ENCODE results near the gene KYAT1.

The KYAT1 gene

GRCh38 chr9:128916745-128917144, 35.0 kb upstream of the KYAT1 start:
- H3K4me1 ChIP-seq (ENCODE audit: control insufficient read depth, low read depth, low read length), result peaks cover 12% of the 10 kb centered on the region
- H3K36me3 ChIP-seq (ENCODE audit: control insufficient read depth, low read depth, low read length), result peaks cover 28% of the 10 kb centered on the region
- no peak overlapping the region for H3K27ac ChIP-seq (ENCODE audit: low read length)
- H3K9ac ChIP-seq (ENCODE audit: low read length), result no peak overlapping the region
- no peaks in the 10 kb centered on the region for H3K27me3 ChIP-seq (ENCODE audit: control insufficient read depth, insufficient read depth, low read length)
- H3K4me3 ChIP-seq (ENCODE audit: low read length), result no peak overlapping the region
- no peaks in the 10 kb centered on the region for H3K9me3 ChIP-seq (ENCODE audit: control insufficient read depth, low read depth, low read length)

GRCh38 chr9:128916204-128916603, 34.5 kb upstream of the KYAT1 start:
- Histone ChIP-seq H3K27ac (ENCODE audit: low read length) (no peak overlapping the region), H3K9me3 (ENCODE audit: control insufficient read depth, low read depth, low read length) (no peaks in the 10 kb centered on the region), H3K27me3 (ENCODE audit: control insufficient read depth, insufficient read depth, low read length) (no peaks in the 10 kb centered on the region), H3K4me1 (ENCODE audit: control insufficient read depth, low read depth, low read length) (peaks cover 14% of the 10 kb centered on the region), H3K4me3 (ENCODE audit: low read length) (no peak overlapping the region), H3K36me3 (ENCODE audit: control insufficient read depth, low read depth, low read length) (peaks cover 29% of the 10 kb centered on the region), H3K9ac (ENCODE audit: low read length) (no peak overlapping the region)

GRCh38 chr9:128913995-128914772, 32.4 kb upstream of the KYAT1 start:
- Histone ChIP-seq H3K4me1 (ENCODE audit: control insufficient read depth, low read depth, low read length) (peaks cover 18% of the 10 kb centered on the region), H3K9ac (ENCODE audit: low read length) (no peak overlapping the region), H3K27me3 (ENCODE audit: control insufficient read depth, insufficient read depth, low read length) (no peaks in the 10 kb centered on the region), H3K4me3 (ENCODE audit: low read length) (no peak overlapping the region), H3K27ac (ENCODE audit: low read length) (no peak overlapping the region), H3K9me3 (ENCODE audit: control insufficient read depth, low read depth, low read length) (no peaks in the 10 kb centered on the region), H3K36me3 (ENCODE audit: control insufficient read depth, low read depth, low read length) (peaks cover 49% of the 10 kb centered on the region)

GRCh38 chr9:128913048-128913900, 31.5 kb upstream of the KYAT1 start:
- peaks cover 18% of the 10 kb centered on the region for H3K4me1 ChIP-seq (ENCODE audit: control insufficient read depth, low read depth, low read length)
- no peak overlapping the region for H3K4me3 ChIP-seq (ENCODE audit: low read length)
- H3K27ac ChIP-seq (ENCODE audit: low read length), result no peak overlapping the region
- no peak overlapping the region for H3K9ac ChIP-seq (ENCODE audit: low read length)
- no peaks in the 10 kb centered on the region for H3K9me3 ChIP-seq (ENCODE audit: control insufficient read depth, low read depth, low read length)
- H3K27me3 ChIP-seq (ENCODE audit: control insufficient read depth, insufficient read depth, low read length), result no peaks in the 10 kb centered on the region
- H3K36me3 ChIP-seq (ENCODE audit: control insufficient read depth, low read depth, low read length), result peaks cover 56% of the 10 kb centered on the region

- no peaks in the 10 kb centered on the region for H3K9me3 ChIP-seq (ENCODE audit: control insufficient read depth, low read depth, low read length)
- H3K4me3 ChIP-seq (ENCODE audit: low read length), result no peak overlapping the region
- peaks cover 18% of the 10 kb centered on the region for H3K4me1 ChIP-seq (ENCODE audit: control insufficient read depth, low read depth, low read length)
- no peak overlapping the region for H3K9ac ChIP-seq (ENCODE audit: low read length)
- H3K27ac ChIP-seq (ENCODE audit: low read length), result peak overlapping the region; percentile 33
- no peaks in the 10 kb centered on the region for H3K27me3 ChIP-seq (ENCODE audit: control insufficient read depth, insufficient read depth, low read length)
- H3K36me3 ChIP-seq (ENCODE audit: control insufficient read depth, low read depth, low read length), result peaks cover 56% of the 10 kb centered on the region
Measured at GRCh38 chr9:128912270-128912853, 30.6 kb upstream of the KYAT1 start.

GRCh38 chr9:128911529-128912035, 29.8 kb upstream of the KYAT1 start:
- Histone ChIP-seq H3K9me3 (ENCODE audit: control insufficient read depth, low read depth, low read length) (no peaks in the 10 kb centered on the region), H3K4me3 (ENCODE audit: low read length) (no peak overlapping the region), H3K27ac (ENCODE audit: low read length) (no peak overlapping the region), H3K9ac (ENCODE audit: low read length) (no peak overlapping the region), H3K4me1 (ENCODE audit: control insufficient read depth, low read depth, low read length) (peaks cover 18% of the 10 kb centered on the region), H3K36me3 (ENCODE audit: control insufficient read depth, low read depth, low read length) (peaks cover 55% of the 10 kb centered on the region), H3K27me3 (ENCODE audit: control insufficient read depth, insufficient read depth, low read length) (no peaks in the 10 kb centered on the region)

- Histone ChIP-seq H3K9ac (ENCODE audit: low read length) (no peak overlapping the region), H3K4me1 (ENCODE audit: control insufficient read depth, low read depth, low read length) (peaks cover 18% of the 10 kb centered on the region), H3K9me3 (ENCODE audit: control insufficient read depth, low read depth, low read length) (no peaks in the 10 kb centered on the region), H3K27me3 (ENCODE audit: control insufficient read depth, insufficient read depth, low read length) (no peaks in the 10 kb centered on the region), H3K4me3 (ENCODE audit: low read length) (no peak overlapping the region), H3K36me3 (ENCODE audit: control insufficient read depth, low read depth, low read length) (peaks cover 49% of the 10 kb centered on the region), H3K27ac (ENCODE audit: low read length) (no peak overlapping the region)
Measured at GRCh38 chr9:128910906-128911305, 29.2 kb upstream of the KYAT1 start.

- no peak overlapping the region for H3K4me3 ChIP-seq (ENCODE audit: low read length)
- no peaks in the 10 kb centered on the region for H3K27me3 ChIP-seq (ENCODE audit: control insufficient read depth, insufficient read depth, low read length)
- H3K9me3 ChIP-seq (ENCODE audit: control insufficient read depth, low read depth, low read length), result no peaks in the 10 kb centered on the region
- H3K27ac ChIP-seq (ENCODE audit: low read length), result no peak overlapping the region
- H3K4me1 ChIP-seq (ENCODE audit: control insufficient read depth, low read depth, low read length), result peaks cover 18% of the 10 kb centered on the region
- peaks cover 46% of the 10 kb centered on the region for H3K36me3 ChIP-seq (ENCODE audit: control insufficient read depth, low read depth, low read length)
- H3K9ac ChIP-seq (ENCODE audit: low read length), result no peak overlapping the region
Measured at GRCh38 chr9:128909859-128910258, 28.1 kb upstream of the KYAT1 start.

GRCh38 chr9:128908372-128908771, 26.6 kb upstream of the KYAT1 start:
- no peak overlapping the region for H3K4me3 ChIP-seq (ENCODE audit: low read length)
- peaks cover 46% of the 10 kb centered on the region for H3K36me3 ChIP-seq (ENCODE audit: control insufficient read depth, low read depth, low read length)
- no peaks in the 10 kb centered on the region for H3K9me3 ChIP-seq (ENCODE audit: control insufficient read depth, low read depth, low read length)
- H3K9ac ChIP-seq (ENCODE audit: low read length), result no peak overlapping the region
- H3K4me1 ChIP-seq (ENCODE audit: control insufficient read depth, low read depth, low read length), result peaks cover 18% of the 10 kb centered on the region
- no peaks in the 10 kb centered on the region for H3K27me3 ChIP-seq (ENCODE audit: control insufficient read depth, insufficient read depth, low read length)
- no peak overlapping the region for H3K27ac ChIP-seq (ENCODE audit: low read length)

GRCh38 chr9:128906741-128907140, 25.0 kb upstream of the KYAT1 start:
- no peaks in the 10 kb centered on the region for H3K27me3 ChIP-seq (ENCODE audit: control insufficient read depth, insufficient read depth, low read length)
- no peak overlapping the region for H3K27ac ChIP-seq (ENCODE audit: low read length)
- H3K4me1 ChIP-seq (ENCODE audit: control insufficient read depth, low read depth, low read length), result peaks cover 10% of the 10 kb centered on the region
- H3K4me3 ChIP-seq (ENCODE audit: low read length), result no peak overlapping the region
- H3K9me3 ChIP-seq (ENCODE audit: control insufficient read depth, low read depth, low read length), result no peaks in the 10 kb centered on the region
- peaks cover 46% of the 10 kb centered on the region for H3K36me3 ChIP-seq (ENCODE audit: control insufficient read depth, low read depth, low read length)
- no peak overlapping the region for H3K9ac ChIP-seq (ENCODE audit: low read length)

- H3K4me3 ChIP-seq (ENCODE audit: low read length), result no peak overlapping the region
- no peaks in the 10 kb centered on the region for H3K9me3 ChIP-seq (ENCODE audit: control insufficient read depth, low read depth, low read length)
- no peaks in the 10 kb centered on the region for H3K27me3 ChIP-seq (ENCODE audit: control insufficient read depth, insufficient read depth, low read length)
- H3K4me1 ChIP-seq (ENCODE audit: control insufficient read depth, low read depth, low read length), result peaks cover 2% of the 10 kb centered on the region
- H3K9ac ChIP-seq (ENCODE audit: low read length), result no peak overlapping the region
- peaks cover 42% of the 10 kb centered on the region for H3K36me3 ChIP-seq (ENCODE audit: control insufficient read depth, low read depth, low read length)
- H3K27ac ChIP-seq (ENCODE audit: low read length), result no peak overlapping the region
Measured at GRCh38 chr9:128905964-128906363, 24.2 kb upstream of the KYAT1 start.
